Measurements from ENCODE around the gene USP22. TPM values are rescaled to one million over a fixed set of nuclear protein-coding genes. Genes with fewer than 3 reads are reported as not detected.

The USP22 gene
- total and polyA plus RNA-seq, 8 donors = 157 to 229 (median 202) TPM

- H3K4me1 ChIP-seq = peaks cover 62 to 95% of the 10 kb centered on the region in 2 donors
These were observed 8.2 kb downstream of the USP22 start for GRCh38 chr17:21034340-21035235.

DNA sequence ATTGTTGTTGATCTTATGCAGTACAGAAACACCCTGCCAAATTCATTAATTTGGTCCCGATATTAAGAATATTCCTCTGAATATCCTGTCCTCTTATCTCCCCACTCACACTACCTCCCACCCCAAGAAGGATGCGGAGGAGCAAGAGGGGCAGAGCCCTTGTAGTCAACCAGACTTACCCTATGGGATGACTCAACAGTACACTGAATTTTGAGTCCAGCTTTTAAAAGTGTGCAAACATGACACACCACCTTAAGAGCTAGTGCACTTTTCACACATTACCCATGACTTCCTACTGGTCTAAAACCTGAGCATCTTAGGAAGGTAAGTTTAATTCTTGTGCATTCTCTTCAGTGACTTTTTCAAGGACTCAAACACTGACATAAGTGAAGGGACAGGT is 9.5 kb downstream of the USP22 start:
- no peak overlapping the region for H3K4me3 ChIP-seq
- H3K4me1 ChIP-seq = peaks cover 68 to 95% of the 10 kb centered on the region in 2 donors
- no peak overlapping the region for H3K27ac ChIP-seq
- no peaks in the 10 kb centered on the region for H3K27me3 ChIP-seq
- no peaks in the 10 kb centered on the region for H3K9me3 ChIP-seq
- DNase-seq = no peak
- H3K36me3 ChIP-seq = peaks cover 0 to 17% of the 10 kb centered on the region in 2 donors
- intact Hi-C loops (cut with DNase I) = no loop called here
- ATAC-seq = peak; percentile 20
- no peak for TF ChIP-seq CTCF (IDR thresholded peaks at IDR 0.05)

More at GRCh38 chr17:21034340-21035235, 8.2 kb downstream of the USP22 start:
- no peak for DNase-seq
- intact Hi-C loops (cut with DNase I) = no loop called here
- Histone ChIP-seq H3K36me3 (peaks cover 0 to 17% of the 10 kb centered on the region in 2 donors), H3K4me3 (no peak overlapping the region), H3K9me3 (no peaks in the 10 kb centered on the region), H3K27ac (peak overlapping the region; percentile 36 to 42), H3K27me3 (no peaks in the 10 kb centered on the region)
- peak; percentile 10 for ATAC-seq
- TF ChIP-seq CTCF (IDR thresholded peaks at IDR 0.05) = no peak

- intact Hi-C loops (cut with DNase I) = no loop called here
- no peak for TF ChIP-seq CTCF (IDR thresholded peaks at IDR 0.05)
- no peaks in the 10 kb centered on the region for H3K27me3 ChIP-seq
- H3K36me3 ChIP-seq = peaks cover 0 to 24% of the 10 kb centered on the region in 2 donors
- no peak overlapping the region for H3K27ac ChIP-seq
- H3K4me3 ChIP-seq = no peak overlapping the region
- DNase-seq (no peak), ATAC-seq (no peak)
- no peaks in the 10 kb centered on the region for H3K9me3 ChIP-seq
- H3K4me1 ChIP-seq = peaks cover 56 to 87% of the 10 kb centered on the region in 2 donors
These were observed 10.9 kb downstream of the USP22 start for GRCh38 chr17:21031756-21032396.

- no peak for TF ChIP-seq CTCF (IDR thresholded peaks at IDR 0.05)
- H3K9me3 ChIP-seq = no peaks in the 10 kb centered on the region
- H3K4me1 ChIP-seq = peaks cover 45 to 72% of the 10 kb centered on the region in 2 donors
- ATAC-seq (no peak), DNase-seq (no peak)
- no peaks in the 10 kb centered on the region for H3K27me3 ChIP-seq
- H3K36me3 ChIP-seq = peaks cover 0 to 39% of the 10 kb centered on the region in 2 donors
- H3K27ac ChIP-seq = no peak overlapping the region
- no peak overlapping the region for H3K4me3 ChIP-seq
- intact Hi-C loops (cut with DNase I) = no loop called here
These were observed 12.4 kb downstream of the USP22 start for GRCh38 chr17:21030375-21030774.

- H3K4me1 ChIP-seq = peaks cover 36 to 64% of the 10 kb centered on the region in 2 donors
- intact Hi-C loops (cut with DNase I) = no loop called here
- no peak for DNase-seq
- peak; percentile 11 for ATAC-seq
- H3K36me3 ChIP-seq = peaks cover 0 to 47% of the 10 kb centered on the region in 2 donors
- H3K27me3 ChIP-seq = no peaks in the 10 kb centered on the region
- H3K9me3 ChIP-seq = no peaks in the 10 kb centered on the region
- H3K4me3 ChIP-seq = no peak overlapping the region
- no peak overlapping the region for H3K27ac ChIP-seq
- no peak for TF ChIP-seq CTCF (IDR thresholded peaks at IDR 0.05)
These were observed 13.3 kb downstream of the USP22 start for GRCh38 chr17:21029515-21029914.
